ENCODE results near the gene DCUN1D1.

The DCUN1D1 gene

DNA sequence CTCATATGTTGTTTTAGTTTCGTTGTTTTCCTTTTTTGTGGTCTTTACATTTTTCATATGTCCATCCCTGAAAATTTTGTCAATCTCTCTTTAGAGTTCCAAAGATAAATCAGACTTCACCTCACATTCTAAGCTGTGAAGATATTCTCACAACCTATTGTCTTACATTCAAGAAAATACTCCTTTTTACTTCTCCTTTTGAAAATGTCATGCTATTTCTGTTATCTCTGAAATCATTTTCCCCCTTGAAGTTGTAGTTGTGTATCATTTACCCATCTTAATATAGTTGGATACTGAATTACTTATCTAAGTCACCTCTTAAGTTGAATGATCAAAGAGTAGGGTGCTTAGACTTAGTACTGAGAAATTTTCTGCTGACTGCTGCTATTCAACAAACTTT, 74.3 kb downstream of the DCUN1D1 start (continued):
- TF ChIP-seq TSHZ2 (CRISPR knock-in tag; IDR thresholded peaks at IDR 0.05): no peak

DNA sequence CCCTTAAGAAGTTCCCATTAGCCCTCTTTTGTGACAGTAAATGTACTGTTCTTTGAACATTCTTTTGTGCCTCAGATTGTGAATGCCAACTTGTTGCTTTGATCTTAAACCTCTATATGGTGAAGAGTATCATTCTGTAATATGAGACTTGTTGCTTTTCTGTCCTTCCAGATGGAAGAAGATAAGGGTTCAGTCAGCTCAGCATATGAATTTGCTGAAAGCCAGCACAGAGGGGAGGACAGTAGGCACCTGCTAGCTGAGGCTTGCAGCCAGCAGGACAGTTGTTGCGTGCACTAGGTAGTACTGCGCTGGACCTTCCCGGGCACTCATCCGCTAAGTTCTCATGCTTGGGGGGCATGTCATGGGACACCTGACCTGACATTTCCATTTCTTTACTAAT, 74.7 kb downstream of the DCUN1D1 start:
- TF ChIP-seq POU6F1 (CRISPR knock-in tag; IDR thresholded peaks at IDR 0.05; ENCODE audit: borderline replicate concordance, low read depth) (no peak), ZFP3 (CRISPR knock-in tag; IDR thresholded peaks at IDR 0.05) (no peak), ZNF565 (CRISPR knock-in tag; conservative IDR thresholded peaks at IDR 0.05; ENCODE audit: low read depth) (no peak), TCF4 (CRISPR knock-in tag; IDR thresholded peaks at IDR 0.05; ENCODE audit: borderline replicate concordance) (no peak), CSDC2 (CRISPR knock-in tag; IDR thresholded peaks at IDR 0.05) (no peak), ARNTL (CRISPR knock-in tag; IDR thresholded peaks at IDR 0.05; ENCODE audit: borderline replicate concordance, low read depth) (no peak)
- ATAC-seq: no peak; the same call in 2 of the 3 replicates

- TF ChIP-seq, protein P1, sequence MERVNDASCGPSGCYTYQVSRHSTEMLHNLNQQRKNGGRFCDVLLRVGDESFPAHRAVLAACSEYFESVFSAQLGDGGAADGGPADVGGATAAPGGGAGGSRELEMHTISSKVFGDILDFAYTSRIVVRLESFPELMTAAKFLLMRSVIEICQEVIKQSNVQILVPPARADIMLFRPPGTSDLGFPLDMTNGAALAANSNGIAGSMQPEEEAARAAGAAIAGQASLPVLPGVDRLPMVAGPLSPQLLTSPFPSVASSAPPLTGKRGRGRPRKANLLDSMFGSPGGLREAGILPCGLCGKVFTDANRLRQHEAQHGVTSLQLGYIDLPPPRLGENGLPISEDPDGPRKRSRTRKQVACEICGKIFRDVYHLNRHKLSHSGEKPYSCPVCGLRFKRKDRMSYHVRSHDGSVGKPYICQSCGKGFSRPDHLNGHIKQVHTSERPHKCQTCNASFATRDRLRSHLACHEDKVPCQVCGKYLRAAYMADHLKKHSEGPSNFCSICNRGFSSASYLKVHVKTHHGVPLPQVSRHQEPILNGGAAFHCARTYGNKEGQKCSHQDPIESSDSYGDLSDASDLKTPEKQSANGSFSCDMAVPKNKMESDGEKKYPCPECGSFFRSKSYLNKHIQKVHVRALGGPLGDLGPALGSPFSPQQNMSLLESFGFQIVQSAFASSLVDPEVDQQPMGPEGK (CRISPR knock-in tag; IDR thresholded peaks at IDR 0.05; ENCODE audit: borderline replicate concordance): no peak
- TF ChIP-seq RARB (CRISPR knock-in tag; IDR thresholded peaks at IDR 0.05) (no peak), ISL1 (CRISPR knock-in tag; IDR thresholded peaks at IDR 0.05) (no peak), ZFP30 (CRISPR knock-in tag; IDR thresholded peaks at IDR 0.05) (no peak), GLIS3 (CRISPR knock-in tag; IDR thresholded peaks at IDR 0.05) (no peak), OSR1 (CRISPR knock-in tag; IDR thresholded peaks at IDR 0.05) (no peak), CSDC2 (CRISPR knock-in tag; IDR thresholded peaks at IDR 0.05) (no peak), ARNTL (CRISPR knock-in tag; IDR thresholded peaks at IDR 0.05; ENCODE audit: borderline replicate concordance, low read depth) (no peak), ZC3H10 (CRISPR knock-in tag; IDR thresholded peaks at IDR 0.05) (no peak)
- TF ChIP-seq, protein P2, sequence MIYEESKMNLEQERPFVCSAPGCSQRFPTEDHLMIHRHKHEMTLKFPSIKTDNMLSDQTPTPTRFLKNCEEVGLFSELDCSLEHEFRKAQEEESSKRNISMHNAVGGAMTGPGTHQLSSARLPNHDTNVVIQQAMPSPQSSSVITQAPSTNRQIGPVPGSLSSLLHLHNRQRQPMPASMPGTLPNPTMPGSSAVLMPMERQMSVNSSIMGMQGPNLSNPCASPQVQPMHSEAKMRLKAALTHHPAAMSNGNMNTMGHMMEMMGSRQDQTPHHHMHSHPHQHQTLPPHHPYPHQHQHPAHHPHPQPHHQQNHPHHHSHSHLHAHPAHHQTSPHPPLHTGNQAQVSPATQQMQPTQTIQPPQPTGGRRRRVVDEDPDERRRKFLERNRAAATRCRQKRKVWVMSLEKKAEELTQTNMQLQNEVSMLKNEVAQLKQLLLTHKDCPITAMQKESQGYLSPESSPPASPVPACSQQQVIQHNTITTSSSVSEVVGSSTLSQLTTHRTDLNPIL (CRISPR knock-in tag; IDR thresholded peaks at IDR 0.05; ENCODE audit: low read depth): no peak
- ATAC-seq: 0 out of 3 replicates have a peak, but pooled peaks have one; percentile 40
Measured at GRCh38 chr3:182904164-182904563, 76.2 kb downstream of the DCUN1D1 start.

DNA sequence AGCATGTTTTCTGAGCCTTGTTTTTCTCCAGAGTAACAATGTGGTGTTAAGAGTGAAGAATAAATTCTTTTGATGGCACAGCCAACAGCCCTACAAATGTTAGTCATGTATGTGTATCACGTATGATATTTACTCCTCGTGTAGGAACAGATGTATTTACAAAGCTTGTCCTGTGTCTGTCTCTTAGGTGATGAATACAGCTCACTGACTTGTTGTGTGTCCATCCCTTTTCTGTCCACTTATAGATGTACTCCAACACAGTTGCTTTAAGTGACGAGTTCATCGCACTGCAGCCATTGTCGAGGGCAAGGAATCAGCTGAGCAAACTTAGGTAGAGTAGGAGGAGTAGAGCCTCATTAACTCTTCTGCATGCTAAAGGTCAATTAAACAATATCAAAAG, 78.1 kb downstream of the DCUN1D1 start:
- no peak for ATAC-seq
- TF ChIP-seq POU6F1 (CRISPR knock-in tag; IDR thresholded peaks at IDR 0.05; ENCODE audit: borderline replicate concordance, low read depth) (no peak), CSDC2 (CRISPR knock-in tag; IDR thresholded peaks at IDR 0.05) (no peak), ZFP3 (CRISPR knock-in tag; IDR thresholded peaks at IDR 0.05) (no peak), PPARA (CRISPR knock-in tag; IDR thresholded peaks at IDR 0.05; ENCODE audit: borderline replicate concordance) (no peak), ARNTL (CRISPR knock-in tag; IDR thresholded peaks at IDR 0.05; ENCODE audit: borderline replicate concordance, low read depth) (no peak), ZNF8 (CRISPR knock-in tag; IDR thresholded peaks at IDR 0.05) (no peak), CSRNP3 (CRISPR knock-in tag; IDR thresholded peaks at IDR 0.05) (no peak), GLIS3 (CRISPR knock-in tag; IDR thresholded peaks at IDR 0.05) (no peak), TCF4 (CRISPR knock-in tag; IDR thresholded peaks at IDR 0.05; ENCODE audit: borderline replicate concordance) (no peak), ISL1 (CRISPR knock-in tag; IDR thresholded peaks at IDR 0.05) (no peak), TOX (CRISPR knock-in tag; IDR thresholded peaks at IDR 0.05; ENCODE audit: borderline replicate concordance) (no peak), SNAI2 (CRISPR knock-in tag; IDR thresholded peaks at IDR 0.05) (no peak)

Data from SK-N-SH treated with all-trans-retinoic acid at 6 μM for 48 hours (cell line).